ENCODE measurements around the gene AP3B1. TPM values are rescaled to one million over a fixed set of nuclear protein-coding genes. Genes with fewer than 3 reads are reported as not detected.

The AP3B1 gene
- total and polyA plus RNA-seq, 2 experiments from 2014 or later = 32.1 to 46.3 TPM

DNA sequence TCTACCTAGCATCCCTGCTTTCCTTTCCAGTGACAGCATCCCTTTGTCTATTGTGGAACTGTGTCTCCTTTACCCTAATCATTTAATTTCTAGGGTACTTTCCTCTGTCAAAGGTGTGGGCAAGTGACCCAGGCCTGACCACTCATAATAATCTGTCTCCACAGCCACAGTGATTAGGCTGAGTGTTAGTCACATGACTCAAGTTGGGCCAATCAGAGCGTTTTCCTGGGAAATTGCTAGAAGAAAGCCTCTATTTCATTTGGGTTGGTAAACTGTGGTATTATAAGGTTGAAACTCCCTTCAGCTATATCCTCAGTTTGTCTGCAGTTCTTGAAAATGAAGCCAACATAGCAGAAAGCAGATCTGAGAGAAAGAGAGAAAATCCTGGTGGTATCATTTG, 14.2 kb upstream of the AP3B1 start (continued):
- TF ChIP-seq, protein P1, sequence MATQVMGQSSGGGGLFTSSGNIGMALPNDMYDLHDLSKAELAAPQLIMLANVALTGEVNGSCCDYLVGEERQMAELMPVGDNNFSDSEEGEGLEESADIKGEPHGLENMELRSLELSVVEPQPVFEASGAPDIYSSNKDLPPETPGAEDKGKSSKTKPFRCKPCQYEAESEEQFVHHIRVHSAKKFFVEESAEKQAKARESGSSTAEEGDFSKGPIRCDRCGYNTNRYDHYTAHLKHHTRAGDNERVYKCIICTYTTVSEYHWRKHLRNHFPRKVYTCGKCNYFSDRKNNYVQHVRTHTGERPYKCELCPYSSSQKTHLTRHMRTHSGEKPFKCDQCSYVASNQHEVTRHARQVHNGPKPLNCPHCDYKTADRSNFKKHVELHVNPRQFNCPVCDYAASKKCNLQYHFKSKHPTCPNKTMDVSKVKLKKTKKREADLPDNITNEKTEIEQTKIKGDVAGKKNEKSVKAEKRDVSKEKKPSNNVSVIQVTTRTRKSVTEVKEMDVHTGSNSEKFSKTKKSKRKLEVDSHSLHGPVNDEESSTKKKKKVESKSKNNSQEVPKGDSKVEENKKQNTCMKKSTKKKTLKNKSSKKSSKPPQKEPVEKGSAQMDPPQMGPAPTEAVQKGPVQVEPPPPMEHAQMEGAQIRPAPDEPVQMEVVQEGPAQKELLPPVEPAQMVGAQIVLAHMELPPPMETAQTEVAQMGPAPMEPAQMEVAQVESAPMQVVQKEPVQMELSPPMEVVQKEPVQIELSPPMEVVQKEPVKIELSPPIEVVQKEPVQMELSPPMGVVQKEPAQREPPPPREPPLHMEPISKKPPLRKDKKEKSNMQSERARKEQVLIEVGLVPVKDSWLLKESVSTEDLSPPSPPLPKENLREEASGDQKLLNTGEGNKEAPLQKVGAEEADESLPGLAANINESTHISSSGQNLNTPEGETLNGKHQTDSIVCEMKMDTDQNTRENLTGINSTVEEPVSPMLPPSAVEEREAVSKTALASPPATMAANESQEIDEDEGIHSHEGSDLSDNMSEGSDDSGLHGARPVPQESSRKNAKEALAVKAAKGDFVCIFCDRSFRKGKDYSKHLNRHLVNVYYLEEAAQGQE (IDR thresholded peaks at IDR 0.05; ENCODE audit: unreplicated experiment) = no peak

DNA sequence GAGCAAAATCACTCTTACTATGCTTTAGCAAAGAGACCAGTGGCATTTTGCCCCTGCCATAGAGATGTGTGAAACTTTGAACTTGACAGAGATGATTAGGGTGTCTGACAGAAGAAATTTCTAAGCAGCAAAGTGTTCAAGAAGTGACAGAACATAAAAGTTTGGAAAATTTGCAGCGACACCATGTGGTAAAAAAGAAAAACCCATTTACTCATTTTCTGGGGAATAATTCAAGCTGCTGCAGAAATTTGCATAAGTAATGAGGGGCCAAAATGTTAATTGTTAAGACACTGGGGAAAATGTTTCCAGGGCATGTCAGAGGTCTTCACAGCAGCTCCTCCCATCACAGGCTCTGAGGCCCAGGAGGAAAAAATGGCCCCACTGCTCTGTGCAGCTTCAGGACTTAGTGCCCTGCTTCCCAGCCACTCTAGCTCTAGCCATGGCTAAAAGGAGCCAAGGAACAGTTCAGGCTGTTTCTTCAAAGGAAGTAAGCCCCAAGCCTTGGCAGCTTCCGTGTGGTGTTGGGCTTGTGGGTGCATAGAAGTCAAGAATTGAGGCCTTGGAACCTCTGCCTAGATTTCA, 6.1 kb upstream of the AP3B1 start:
- Histone ChIP-seq H3F3A (replicated peaks; ENCODE audit: low read depth) (no peaks in the 10 kb centered on the region), H3K79me2 (replicated peaks; ENCODE audit: insufficient read depth) (no peaks in the 10 kb centered on the region), H2AFZ (no peak overlapping the region), H3K4me2 (no peak overlapping the region), H3K27me3 (ENCODE audit: insufficient read depth) (peaks cover 11% of the 10 kb centered on the region), H3K36me3 (ENCODE audit: insufficient read depth) (no peaks in the 10 kb centered on the region), H3K27ac (ENCODE audit: low read depth) (no peak overlapping the region), H3K4me3 (no peak overlapping the region), H4K20me1 (replicated peaks; ENCODE audit: insufficient read depth) (no peaks in the 10 kb centered on the region), H3K4me1 (ENCODE audit: insufficient read depth) (no peaks in the 10 kb centered on the region), H3K9me2 (ENCODE audit: insufficient read depth) (no peaks in the 10 kb centered on the region)
- TF ChIP-seq, protein P2, sequence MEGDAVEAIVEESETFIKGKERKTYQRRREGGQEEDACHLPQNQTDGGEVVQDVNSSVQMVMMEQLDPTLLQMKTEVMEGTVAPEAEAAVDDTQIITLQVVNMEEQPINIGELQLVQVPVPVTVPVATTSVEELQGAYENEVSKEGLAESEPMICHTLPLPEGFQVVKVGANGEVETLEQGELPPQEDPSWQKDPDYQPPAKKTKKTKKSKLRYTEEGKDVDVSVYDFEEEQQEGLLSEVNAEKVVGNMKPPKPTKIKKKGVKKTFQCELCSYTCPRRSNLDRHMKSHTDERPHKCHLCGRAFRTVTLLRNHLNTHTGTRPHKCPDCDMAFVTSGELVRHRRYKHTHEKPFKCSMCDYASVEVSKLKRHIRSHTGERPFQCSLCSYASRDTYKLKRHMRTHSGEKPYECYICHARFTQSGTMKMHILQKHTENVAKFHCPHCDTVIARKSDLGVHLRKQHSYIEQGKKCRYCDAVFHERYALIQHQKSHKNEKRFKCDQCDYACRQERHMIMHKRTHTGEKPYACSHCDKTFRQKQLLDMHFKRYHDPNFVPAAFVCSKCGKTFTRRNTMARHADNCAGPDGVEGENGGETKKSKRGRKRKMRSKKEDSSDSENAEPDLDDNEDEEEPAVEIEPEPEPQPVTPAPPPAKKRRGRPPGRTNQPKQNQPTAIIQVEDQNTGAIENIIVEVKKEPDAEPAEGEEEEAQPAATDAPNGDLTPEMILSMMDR (conservative IDR thresholded peaks at IDR 0.05; ENCODE audit: low read depth in 2 of 2) = peak; percentile 42 to 59
- TF ChIP-seq, protein P3, sequence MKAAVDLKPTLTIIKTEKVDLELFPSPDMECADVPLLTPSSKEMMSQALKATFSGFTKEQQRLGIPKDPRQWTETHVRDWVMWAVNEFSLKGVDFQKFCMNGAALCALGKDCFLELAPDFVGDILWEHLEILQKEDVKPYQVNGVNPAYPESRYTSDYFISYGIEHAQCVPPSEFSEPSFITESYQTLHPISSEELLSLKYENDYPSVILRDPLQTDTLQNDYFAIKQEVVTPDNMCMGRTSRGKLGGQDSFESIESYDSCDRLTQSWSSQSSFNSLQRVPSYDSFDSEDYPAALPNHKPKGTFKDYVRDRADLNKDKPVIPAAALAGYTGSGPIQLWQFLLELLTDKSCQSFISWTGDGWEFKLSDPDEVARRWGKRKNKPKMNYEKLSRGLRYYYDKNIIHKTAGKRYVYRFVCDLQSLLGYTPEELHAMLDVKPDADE (IDR thresholded peaks at IDR 0.05) = no peak
- Mint-ChIP-seq H3K4me3 (no peak overlapping the region), H3K27ac (no peak overlapping the region), H3K27me3 (ENCODE audit: insufficient read depth, low read depth, poor library complexity) (peaks cover 3% of the 10 kb centered on the region), H3K4me1 (peaks cover 4% of the 10 kb centered on the region; the same call in 2 of the 3 replicates), H3K36me3 (ENCODE audit: low read depth) (peaks cover 14% of the 10 kb centered on the region), H3K9me3 (peaks cover 24% of the 10 kb centered on the region)
- ATAC-seq = no peak
- DNase-seq (ENCODE audit: low spot score) = peak; percentile 24

Measured in GM23338 (cell line).